Astrocyte (in vitro differentiated cells and primary cell): ENCODE data around the gene NTM. TPM values are rescaled to one million over a fixed set of nuclear protein-coding genes. Genes with fewer than 3 reads are reported as not detected.

Source experiments
- DNase-seq: peaks from one replicate; pipeline ENCODE4 v3.0.0-alpha.2; 2010; ENCODE audit warnings: low read depth
- FAIRE-seq: peaks from 2 replicates; lab custom pipeline; 2011; peaks lifted over from hg19 to GRCh38; lab: Jason Lieb, UNC
- H2AFZ ChIP-seq: 2 replicates; pipeline ENCODE4 v1.6.0; 2012; ENCODE audit warnings: low read depth, low read length, inconsistent platforms
- H3K27ac ChIP-seq: 2 replicates; pipeline ENCODE4 v1.5.1; 2011; ENCODE audit warnings: low read depth, low read length, inconsistent platforms
- H3K27me3 ChIP-seq: 2 replicates; pipeline ENCODE4 v1.6.0; 2011; ENCODE audit warnings: low read length, inconsistent platforms; ENCODE audit not compliant: insufficient read depth
- H3K36me3 ChIP-seq: 2 replicates; pipeline ENCODE4 v1.5.1; 2011; ENCODE audit warnings: low read length, inconsistent platforms; ENCODE audit not compliant: insufficient read depth
- H3K4me1 ChIP-seq: 2 replicates; pipeline ENCODE4 v1.5.1; 2011; ENCODE audit warnings: low read length, inconsistent platforms; ENCODE audit not compliant: insufficient read depth
- H3K4me2 ChIP-seq: 2 replicates; pipeline ENCODE4 v1.6.0; 2012; ENCODE audit warnings: low read length, inconsistent platforms
- H3K4me3 ChIP-seq: 2 replicates; pipeline ENCODE4 v1.5.1; 2011; ENCODE audit warnings: low read depth, mild to moderate bottlenecking, low read length, inconsistent platforms; ENCODE audit not compliant: insufficient read depth
- H3K79me2 ChIP-seq: 2 replicates; pipeline ENCODE4 v1.6.0; 2012; ENCODE audit warnings: mild to moderate bottlenecking, low read length, inconsistent platforms; ENCODE audit not compliant: insufficient read depth
- H3K9ac ChIP-seq: 2 replicates; pipeline ENCODE4 v1.6.0; 2012; ENCODE audit warnings: mild to moderate bottlenecking, low read length, inconsistent platforms
- H3K9me3 ChIP-seq: 2 replicates; pipeline ENCODE4 v1.5.1; 2012; ENCODE audit warnings: low read depth, mild to moderate bottlenecking, low read length, inconsistent platforms; ENCODE audit not compliant: insufficient read depth
- H4K20me1 ChIP-seq: 2 replicates; pipeline ENCODE4 v1.6.0; 2012; ENCODE audit warnings: low read length, inconsistent platforms; ENCODE audit not compliant: insufficient read depth
- H3K27ac Mint-ChIP-seq: one replicate; pipeline ENCODE4 v1.8.0; 2021; ENCODE audit warnings: mild to moderate bottlenecking, mixed read lengths; ENCODE audit not compliant: unreplicated experiment
- H3K27me3 Mint-ChIP-seq: one replicate; pipeline ENCODE4 v1.8.0; 2021; ENCODE audit warnings: low read depth, mixed read lengths; ENCODE audit not compliant: unreplicated experiment
- H3K36me3 Mint-ChIP-seq: one replicate; pipeline ENCODE4 v1.8.0; 2021; ENCODE audit warnings: low read depth, mixed read lengths; ENCODE audit not compliant: unreplicated experiment
- H3K4me1 Mint-ChIP-seq: one replicate; pipeline ENCODE4 v1.8.0; 2021; ENCODE audit warnings: low read depth, mixed read lengths; ENCODE audit not compliant: unreplicated experiment
- H3K4me3 Mint-ChIP-seq: one replicate; pipeline ENCODE4 v1.8.0; 2021; ENCODE audit warnings: mild to moderate bottlenecking, moderate library complexity, mixed read lengths; ENCODE audit not compliant: unreplicated experiment
- H3K9me3 Mint-ChIP-seq: one replicate; pipeline ENCODE4 v1.8.0; 2021; ENCODE audit warnings: mild to moderate bottlenecking, mixed read lengths; ENCODE audit not compliant: unreplicated experiment
- CTCF ChIP-seq: IDR thresholded peaks from 2 replicates; pipeline ENCODE4 v1.5.1; 2011; ENCODE audit warnings: low read depth, mild to moderate bottlenecking, inconsistent platforms, low read length, moderate library complexity; ENCODE audit not compliant: insufficient read depth
- EZH2 ChIP-seq: IDR thresholded peaks from 2 replicates; pipeline ENCODE4 v1.6.1; 2012; ENCODE audit warnings: mild to moderate bottlenecking, low read length, inconsistent platforms; ENCODE audit not compliant: insufficient read depth
- total RNA-seq: library from RNA; stranded (reverse); gene quantifications from 2 replicates; pipeline ENCODE4 v1.2.1, GENCODE V29; 2021

The NTM gene
- total RNA-seq, 1 donor from 2014 or later = 98.2 TPM

- H3K27me3 Mint-ChIP-seq = no peaks in the 10 kb centered on the region
- TF ChIP-seq CTCF (no peak), EZH2 (no peak)
- Histone ChIP-seq H3K36me3 (no peaks in the 10 kb centered on the region), H3K4me3 (no peak overlapping the region), H2AFZ (no peak overlapping the region), H3K27ac (no peak overlapping the region), H3K27me3 (no peaks in the 10 kb centered on the region), H4K20me1 (peaks cover 54% of the 10 kb centered on the region), H3K4me2 (no peak overlapping the region), H3K9ac (no peak overlapping the region), H3K9me3 (no peaks in the 10 kb centered on the region), H3K79me2 (no peaks in the 10 kb centered on the region), H3K4me1 (peaks cover 3% of the 10 kb centered on the region)
- H3K4me1 Mint-ChIP-seq = peaks cover 7% of the 10 kb centered on the region
- peak overlapping the region; percentile 36 for H3K27ac Mint-ChIP-seq
- FAIRE-seq (no peak), DNase-seq (no peak)
- H3K9me3 Mint-ChIP-seq = peaks cover 3% of the 10 kb centered on the region
- no peak overlapping the region for H3K4me3 Mint-ChIP-seq
- peaks cover 9% of the 10 kb centered on the region for H3K36me3 Mint-ChIP-seq
Measured at GRCh38 chr11:132245403-132246385, 875.3 kb downstream of the NTM start.

GRCh38 chr11:132248580-132248979 is 878.2 kb downstream of the NTM start:
- H3K79me2 ChIP-seq = no peaks in the 10 kb centered on the region
- H3K4me1 ChIP-seq = peaks cover 3% of the 10 kb centered on the region
- Mint-ChIP-seq H3K4me1 (peaks cover 7% of the 10 kb centered on the region), H3K9me3 (peaks cover 3% of the 10 kb centered on the region), H3K36me3 (peaks cover 9% of the 10 kb centered on the region), H3K27ac (no peak overlapping the region), H3K27me3 (no peaks in the 10 kb centered on the region), H3K4me3 (no peak overlapping the region)
- H4K20me1 ChIP-seq = peaks cover 67% of the 10 kb centered on the region
- H3K4me2 ChIP-seq = no peak overlapping the region
- no peaks in the 10 kb centered on the region for H3K36me3 ChIP-seq
- H3K27ac ChIP-seq = no peak overlapping the region
- no peak for DNase-seq
- no peak overlapping the region for H3K9ac ChIP-seq
- TF ChIP-seq CTCF (no peak), EZH2 (no peak)
- no peak for FAIRE-seq
- no peak overlapping the region for H3K4me3 ChIP-seq
- H2AFZ ChIP-seq = no peak overlapping the region
- H3K9me3 ChIP-seq = no peaks in the 10 kb centered on the region
- H3K27me3 ChIP-seq = no peaks in the 10 kb centered on the region

GRCh38 chr11:132249256-132249655 is 878.8 kb downstream of the NTM start:
- Histone ChIP-seq H2AFZ (no peak overlapping the region), H3K27me3 (no peaks in the 10 kb centered on the region)
- FAIRE-seq = no peak

More at GRCh38 chr11:132249256-132249655, 878.8 kb downstream of the NTM start:
- no peak for DNase-seq
- H4K20me1 ChIP-seq = peaks cover 70% of the 10 kb centered on the region
- H3K9ac ChIP-seq = no peak overlapping the region
- peaks cover 3% of the 10 kb centered on the region for H3K9me3 Mint-ChIP-seq
- H3K4me1 ChIP-seq = peaks cover 3% of the 10 kb centered on the region
- H3K4me2 ChIP-seq = no peak overlapping the region
- H3K4me1 Mint-ChIP-seq = peaks cover 7% of the 10 kb centered on the region
- no peaks in the 10 kb centered on the region for H3K79me2 ChIP-seq
- no peak overlapping the region for H3K4me3 Mint-ChIP-seq
- no peaks in the 10 kb centered on the region for H3K36me3 ChIP-seq
- H3K27ac ChIP-seq = no peak overlapping the region
- H3K36me3 Mint-ChIP-seq = peaks cover 9% of the 10 kb centered on the region
- H3K9me3 ChIP-seq = no peaks in the 10 kb centered on the region
- no peaks in the 10 kb centered on the region for H3K27me3 Mint-ChIP-seq
- no peak overlapping the region for H3K4me3 ChIP-seq
- H3K27ac Mint-ChIP-seq = no peak overlapping the region
- TF ChIP-seq CTCF = no peak
- TF ChIP-seq EZH2 = no peak
